ENCODE data around the gene SEPSECS. TPM values are rescaled to one million over a fixed set of nuclear protein-coding genes. Genes with fewer than 3 reads are reported as not detected.

The SEPSECS gene
- total RNA-seq, 1 donor from 2014 or later = 14.8 TPM

GRCh38 chr4:25080571-25080970, 79.7 kb downstream of the SEPSECS start:
- no peak for DNase-seq

GRCh38 chr4:25078523-25078922, 81.7 kb downstream of the SEPSECS start:
- no peak for DNase-seq

GRCh38 chr4:25076625-25077398, 83.4 kb downstream of the SEPSECS start:
- no peak for DNase-seq

- no peak for DNase-seq
Observed at GRCh38 chr4:25075851-25076250, 84.4 kb downstream of the SEPSECS start.

- no peak for DNase-seq
Observed at GRCh38 chr4:25075129-25075528, 85.1 kb downstream of the SEPSECS start.

GRCh38 chr4:25070545-25070944, 89.7 kb downstream of the SEPSECS start:
- DNase-seq = no peak

Other genes with a start within 250 kb of the SEPSECS start
- 20.9 TPM for gene CCDC149, start 247.4 kb downstream of the SEPSECS start, total RNA-seq
- 1.7 TPM for gene LGI2, start 129.5 kb downstream of the SEPSECS start, total RNA-seq
- 8.7 TPM for gene PI4K2B, start 73.6 kb upstream of the SEPSECS start, total RNA-seq
- 19.0 TPM for gene ZCCHC4, start 152.3 kb upstream of the SEPSECS start, total RNA-seq
- gene ANAPC4, start 216.8 kb upstream of the SEPSECS start, total RNA-seq = 52.7 TPM

Data from occipital lobe (tissue), 2 donors.